8988T (cell line): ENCODE measurements around the gene MTIF3.

ENCODE experiments used
- DNase-seq: peaks from one replicate; pipeline ENCODE4 v3.0.0; 2011

MTIF3 gene, protein sequence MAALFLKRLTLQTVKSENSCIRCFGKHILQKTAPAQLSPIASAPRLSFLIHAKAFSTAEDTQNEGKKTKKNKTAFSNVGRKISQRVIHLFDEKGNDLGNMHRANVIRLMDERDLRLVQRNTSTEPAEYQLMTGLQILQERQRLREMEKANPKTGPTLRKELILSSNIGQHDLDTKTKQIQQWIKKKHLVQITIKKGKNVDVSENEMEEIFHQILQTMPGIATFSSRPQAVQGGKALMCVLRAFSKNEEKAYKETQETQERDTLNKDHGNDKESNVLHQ

DNA sequence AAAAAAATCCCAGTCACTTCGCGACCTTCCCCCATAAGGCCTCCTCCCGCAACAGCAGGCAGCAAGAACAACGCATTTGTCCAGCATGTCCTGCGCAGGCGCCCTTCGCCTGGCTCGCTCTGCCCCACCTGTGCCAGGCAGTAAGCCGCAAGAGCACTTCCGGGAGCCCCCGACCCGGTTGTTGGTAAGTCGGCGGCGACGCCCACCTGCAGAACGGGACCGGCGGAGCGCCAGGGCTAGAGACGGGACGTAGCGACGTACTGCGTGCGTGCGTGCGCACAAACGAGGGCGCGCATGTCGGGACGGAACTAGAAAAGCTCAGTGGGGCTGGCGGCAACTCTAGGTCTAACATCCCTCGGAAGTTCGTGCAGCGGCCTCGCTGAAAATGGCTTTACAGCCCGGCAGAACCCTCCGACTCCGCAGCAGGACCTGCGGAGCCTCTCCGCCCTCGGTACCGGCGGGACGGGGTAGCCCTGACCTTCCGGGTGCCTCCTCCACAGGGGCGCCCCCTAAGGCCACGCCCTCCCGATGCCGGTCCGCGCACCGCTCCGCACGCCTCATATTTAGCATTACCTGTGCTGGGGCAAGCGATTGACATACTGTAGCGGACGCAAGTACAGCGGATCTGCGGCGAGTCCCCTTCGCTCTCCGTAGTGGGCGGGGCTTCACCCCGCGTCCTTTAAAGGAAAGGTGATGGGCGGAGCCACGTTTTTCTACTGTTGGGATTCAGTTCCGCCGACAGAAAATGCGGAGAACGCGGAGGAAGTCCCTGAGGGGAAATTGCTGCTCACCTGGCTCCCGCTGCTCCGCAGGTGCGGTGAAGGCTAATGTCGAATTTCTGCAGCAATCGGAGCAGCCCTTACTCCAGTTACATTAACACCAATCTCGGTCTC lies at the start of gene MTIF3:
Gene MTIF3 (minus strand): TSS at position 629 of the 893 bp plus-strand sequence. CDS start 10,116 bp downstream, outside the sequence.
- peak; percentile 62 for DNase-seq

DNA sequence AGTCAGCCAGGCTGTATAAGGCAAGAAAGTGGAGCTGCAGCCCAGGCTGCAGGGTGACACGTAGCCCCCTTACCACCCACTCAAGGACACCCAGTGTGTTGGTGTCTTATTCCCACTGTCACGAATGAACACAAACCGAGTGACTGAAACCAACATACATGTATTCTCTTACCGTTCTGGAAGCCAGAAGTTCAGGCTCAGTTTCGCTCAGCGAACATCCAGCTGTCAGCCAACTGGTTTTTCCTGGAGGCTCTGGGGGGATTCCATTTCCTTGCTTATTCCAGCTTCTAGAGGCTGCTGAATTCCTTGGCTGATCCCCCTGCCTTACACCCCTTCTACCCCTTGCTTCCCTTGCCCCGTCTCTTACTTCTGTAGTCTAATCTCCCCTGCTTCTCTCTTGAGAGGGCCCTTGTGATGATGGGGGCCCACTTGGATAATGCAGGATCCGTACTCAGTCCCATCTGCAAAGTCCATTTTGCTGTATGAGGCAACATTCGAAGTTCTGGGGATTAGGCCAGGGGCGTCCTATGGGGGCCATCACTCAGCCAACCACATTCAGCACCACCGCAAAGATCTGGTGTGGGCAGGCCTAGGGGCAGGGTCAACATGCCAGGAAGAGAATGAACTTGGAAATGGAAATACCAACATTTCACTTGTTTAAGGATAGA lies 47.3 kb upstream of the MTIF3 start:
- no peak for DNase-seq

DNA sequence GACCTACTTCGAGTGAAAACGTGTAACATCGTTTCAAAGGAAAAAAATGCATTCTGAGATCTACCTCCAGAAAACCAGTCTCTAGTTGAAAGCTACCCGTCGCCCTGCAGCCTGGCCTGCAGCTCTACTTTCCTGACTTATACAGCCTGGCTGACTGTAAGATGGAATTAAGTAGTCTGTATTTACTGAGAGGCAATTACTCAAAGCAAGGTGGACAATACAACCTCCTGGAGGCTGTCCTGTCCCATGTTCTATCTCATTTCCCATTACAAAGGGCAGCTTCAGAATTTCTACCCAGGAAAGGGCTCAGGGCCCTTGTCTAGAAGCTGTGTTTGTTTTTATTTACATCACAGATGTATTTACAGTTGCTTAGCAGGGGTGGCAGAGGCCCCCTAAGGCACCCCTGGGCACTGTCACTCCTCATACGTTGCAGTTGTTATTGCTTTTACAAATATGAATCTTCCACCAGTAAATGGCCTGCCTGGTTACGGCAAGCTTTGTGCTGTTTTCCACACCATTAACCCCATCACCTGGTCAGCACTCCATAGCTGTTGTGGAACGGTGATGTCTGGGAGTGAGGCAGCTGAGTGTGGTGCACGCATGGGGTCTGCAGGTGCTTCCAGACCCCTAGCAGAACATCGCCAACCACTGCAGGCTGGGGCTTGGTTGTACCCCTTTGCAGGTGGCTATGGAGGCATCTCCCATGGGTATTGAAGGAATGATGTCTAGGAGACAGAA lies 46.3 kb upstream of the MTIF3 start:
- DNase-seq: no peak

DNA sequence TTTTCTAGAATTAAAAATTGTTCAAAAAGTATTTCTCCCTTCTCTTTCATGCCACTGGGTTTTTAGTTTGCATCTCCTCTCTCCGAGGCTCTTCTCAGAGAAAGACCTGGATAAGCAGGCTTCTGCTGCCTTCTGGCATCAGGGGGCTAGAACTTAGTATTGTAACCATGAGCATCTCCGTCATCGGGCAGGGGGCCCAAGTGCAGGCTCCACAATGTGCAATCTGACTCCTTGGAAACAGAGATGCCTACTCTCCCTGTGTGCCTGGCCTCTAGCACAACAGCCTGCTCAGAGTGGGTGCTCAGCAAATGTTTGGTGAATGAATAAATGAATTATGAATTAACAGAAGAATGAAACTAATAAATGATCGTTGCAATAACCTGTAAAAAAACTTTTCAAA lies 45.6 kb upstream of the MTIF3 start:
- DNase-seq: no peak

DNA sequence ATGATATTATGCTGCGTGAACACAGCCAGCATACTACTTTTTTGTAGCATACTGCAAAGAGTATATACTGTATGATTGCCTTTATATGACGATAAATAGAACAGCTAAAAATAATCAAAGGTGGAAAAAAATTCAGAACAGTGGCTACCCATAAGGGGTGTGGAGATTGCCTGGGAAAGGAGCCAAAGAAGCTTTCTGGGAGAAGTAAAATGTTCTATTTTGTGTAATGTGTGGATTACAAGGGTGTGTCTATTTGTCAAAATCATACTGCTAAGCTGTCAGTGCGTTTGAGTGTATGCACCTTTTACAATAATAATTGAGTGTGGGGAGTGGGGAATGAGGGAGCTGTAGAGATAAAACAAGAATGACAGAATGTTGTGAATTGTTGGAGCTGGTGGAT lies 45.2 kb upstream of the MTIF3 start:
- no peak for DNase-seq

DNA sequence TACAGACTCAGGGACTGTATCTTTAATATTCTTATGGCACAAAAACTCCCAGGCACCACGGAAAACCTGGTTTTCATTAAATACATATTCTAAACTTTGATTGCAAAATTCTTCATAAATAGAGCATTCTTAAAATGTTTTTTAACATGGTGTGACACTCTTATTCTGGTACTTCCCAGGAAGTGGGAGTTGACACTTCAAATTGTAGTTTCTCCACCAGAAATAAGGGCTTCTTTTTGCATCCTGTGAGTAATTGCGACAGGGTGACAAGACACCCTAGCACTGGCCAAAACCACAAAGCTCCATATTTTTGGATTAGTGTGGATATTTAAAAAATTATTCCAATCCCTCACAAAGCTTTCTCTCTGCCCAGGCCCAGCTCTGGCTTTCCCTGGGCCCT lies 43.6 kb upstream of the MTIF3 start:
- DNase-seq: no peak

DNA sequence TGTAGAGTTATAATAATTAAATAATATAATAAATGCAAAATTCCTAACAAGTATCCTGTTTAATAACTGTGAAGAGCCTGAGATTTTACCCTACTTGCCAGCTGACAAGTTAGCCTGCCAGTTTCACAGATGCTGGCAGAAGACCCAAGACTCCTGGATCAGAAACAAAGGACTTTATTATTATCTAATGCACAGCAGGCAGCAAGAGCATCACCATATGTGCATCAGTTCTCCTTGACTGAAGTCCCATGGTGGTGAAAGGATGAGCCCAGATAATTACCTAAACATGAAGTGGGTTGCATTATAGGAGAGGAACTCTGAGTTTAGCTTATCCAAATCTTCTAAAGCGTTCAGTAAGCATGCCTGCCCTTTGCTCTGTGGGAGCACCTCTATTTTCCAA lies 39.1 kb upstream of the MTIF3 start:
- no peak for DNase-seq

DNA sequence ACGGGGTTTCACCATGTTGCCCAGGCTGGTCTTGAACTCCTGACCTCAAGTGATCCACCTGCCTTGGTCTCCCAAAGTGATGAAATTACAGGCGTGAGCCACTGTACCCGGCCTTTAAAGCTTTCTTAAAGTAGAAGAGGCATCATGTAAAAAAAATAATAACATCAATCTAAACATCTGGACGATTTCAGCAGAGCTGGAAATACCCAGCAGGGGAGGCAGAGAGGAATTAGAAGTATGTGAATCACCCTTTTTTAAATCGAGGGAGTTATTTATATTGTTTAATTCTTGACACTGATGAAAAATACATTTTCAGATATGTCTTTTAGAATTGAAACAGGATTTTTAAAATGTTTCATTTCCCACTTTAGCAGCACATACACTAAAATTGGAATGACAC lies 37.4 kb upstream of the MTIF3 start:
- DNase-seq: no peak

DNA sequence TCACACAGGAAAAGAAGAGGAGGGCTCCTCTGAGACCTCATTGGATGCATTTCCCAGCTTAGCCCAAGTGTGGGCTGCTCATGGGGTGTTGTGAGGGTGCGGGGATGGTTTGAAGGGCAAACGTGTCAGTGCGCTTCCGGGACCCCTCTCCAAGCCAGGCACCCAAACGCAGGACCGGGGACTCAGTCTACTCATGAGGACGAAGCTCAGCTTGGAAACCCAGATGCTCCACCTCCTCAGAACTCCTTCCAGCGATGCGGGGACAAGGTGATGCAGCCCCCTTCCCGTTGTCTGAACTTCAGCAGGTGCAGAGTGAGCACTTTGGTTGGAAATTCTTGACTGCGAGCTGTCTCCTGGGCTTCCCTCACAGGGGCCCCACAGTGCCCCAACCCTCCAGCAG lies 33.1 kb upstream of the MTIF3 start:
- no peak for DNase-seq

DNA sequence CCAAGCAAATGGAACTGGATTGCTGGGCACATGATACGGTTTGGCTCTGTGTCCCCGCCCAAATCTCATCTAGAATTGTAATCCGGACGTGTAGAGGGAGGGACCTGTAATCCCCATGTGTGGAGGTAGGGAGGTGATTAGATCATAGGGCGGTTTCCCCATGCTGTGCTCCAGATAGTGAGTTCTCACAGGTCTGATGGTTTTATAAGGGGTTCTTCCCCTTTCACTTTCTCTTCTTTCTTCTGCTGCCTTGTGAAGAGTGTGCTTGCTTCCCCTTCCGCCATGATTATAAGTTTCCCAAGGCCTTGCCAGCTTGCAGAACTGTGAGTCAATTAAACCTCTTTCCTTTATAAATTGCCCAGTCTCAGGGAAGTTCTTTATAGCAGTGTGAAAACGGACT lies 32.6 kb upstream of the MTIF3 start:
- no peak for DNase-seq

DNA sequence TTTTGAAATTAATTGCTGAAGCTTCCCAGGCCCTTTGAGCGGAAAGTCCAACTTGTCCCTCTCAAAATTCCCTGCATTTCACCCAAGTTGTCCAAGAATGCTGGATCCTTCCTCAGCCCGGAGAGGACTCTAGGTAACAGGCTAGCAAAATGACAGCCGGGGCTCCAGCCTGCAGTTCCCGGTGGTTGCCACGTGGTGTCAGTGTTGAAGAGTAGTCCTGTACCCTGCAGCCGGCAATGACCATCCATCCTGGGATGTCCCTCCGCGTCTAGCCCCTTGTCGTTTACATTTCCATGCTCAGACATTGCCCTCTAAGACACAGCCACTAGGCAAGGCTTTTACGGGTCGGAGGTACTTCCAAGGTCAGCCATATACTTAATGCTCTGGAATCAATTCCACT lies 31.4 kb upstream of the MTIF3 start:
- DNase-seq: peak; percentile 57

DNA sequence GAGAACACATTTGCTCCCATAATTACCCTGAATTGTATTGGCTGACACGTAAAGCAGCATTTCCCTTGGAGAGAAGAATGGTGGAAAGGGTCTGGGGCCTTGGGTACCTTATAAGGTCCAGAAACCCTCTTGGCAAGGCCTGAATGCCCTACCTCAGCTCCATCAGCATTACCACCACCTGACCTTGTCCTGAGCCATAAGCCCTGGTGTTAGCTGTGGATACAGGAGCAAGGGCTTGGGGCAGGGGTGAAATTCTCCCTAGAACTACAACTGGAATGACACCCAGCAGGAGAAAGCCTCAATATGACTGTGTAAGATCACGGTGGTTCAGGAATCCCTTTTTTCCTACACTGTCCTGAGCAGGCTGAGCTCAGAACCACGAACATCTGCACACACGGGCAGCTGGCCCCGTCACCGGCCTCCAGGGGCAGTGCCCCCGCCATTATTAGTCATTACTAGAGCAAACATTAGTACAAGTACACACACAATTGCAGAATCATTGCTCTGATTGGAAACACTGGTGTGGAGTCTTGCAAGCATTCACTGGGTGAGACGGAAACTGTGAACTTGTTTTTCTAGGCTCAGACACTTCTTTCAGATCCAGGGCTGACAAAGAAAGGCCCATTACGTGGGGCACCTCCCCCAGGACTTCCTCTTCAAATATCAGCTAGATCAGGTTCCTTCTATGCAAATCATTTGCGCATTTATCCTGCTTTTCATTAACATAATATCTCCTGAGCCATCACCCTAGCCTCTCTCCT lies 26.8 kb upstream of the MTIF3 start:
- DNase-seq: no peak

DNA sequence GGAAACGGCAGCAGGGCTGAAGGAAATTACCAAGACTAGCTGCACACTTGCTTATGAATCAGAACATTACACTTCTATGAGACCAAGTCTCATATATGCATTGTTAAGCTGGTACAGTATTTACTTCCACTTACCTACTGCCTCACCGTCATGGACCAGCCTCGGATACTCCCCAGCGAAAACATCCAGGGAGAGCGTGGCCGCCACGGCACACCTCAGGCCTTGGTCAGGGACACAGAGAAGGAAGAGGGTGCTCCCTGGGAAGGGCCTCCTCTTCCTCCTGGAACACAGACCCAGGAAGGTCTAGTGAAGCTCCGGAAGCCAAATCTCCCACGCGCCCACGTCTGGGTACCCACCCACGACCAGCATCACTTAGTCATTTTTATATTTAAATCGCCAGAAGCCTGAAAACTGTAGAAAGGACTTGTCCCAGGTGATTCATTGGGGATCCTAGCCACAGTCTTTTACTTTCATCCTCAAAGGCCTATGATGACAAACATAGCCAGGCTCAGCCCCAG lies 24.4 kb upstream of the MTIF3 start:
- no peak for DNase-seq

DNA sequence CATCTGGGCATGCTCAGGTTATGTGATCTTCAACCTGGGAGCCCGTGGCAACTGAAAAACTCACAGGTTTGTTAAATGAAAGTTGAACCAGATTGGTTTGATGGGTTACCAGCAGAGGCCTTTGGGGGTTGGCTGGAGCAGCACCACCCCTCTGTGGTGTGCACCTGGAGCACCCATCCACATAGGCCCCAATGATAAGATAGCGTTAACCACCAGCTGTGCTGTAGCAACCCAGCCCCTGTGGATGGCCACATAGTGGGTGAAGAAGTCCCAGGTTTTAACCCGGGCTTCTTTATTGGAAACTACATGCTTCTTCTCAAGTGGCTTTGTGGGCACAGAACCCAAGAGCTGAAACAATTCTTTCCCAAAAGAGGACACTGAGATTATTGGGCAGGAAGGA lies 22.6 kb upstream of the MTIF3 start:
- DNase-seq: no peak

DNA sequence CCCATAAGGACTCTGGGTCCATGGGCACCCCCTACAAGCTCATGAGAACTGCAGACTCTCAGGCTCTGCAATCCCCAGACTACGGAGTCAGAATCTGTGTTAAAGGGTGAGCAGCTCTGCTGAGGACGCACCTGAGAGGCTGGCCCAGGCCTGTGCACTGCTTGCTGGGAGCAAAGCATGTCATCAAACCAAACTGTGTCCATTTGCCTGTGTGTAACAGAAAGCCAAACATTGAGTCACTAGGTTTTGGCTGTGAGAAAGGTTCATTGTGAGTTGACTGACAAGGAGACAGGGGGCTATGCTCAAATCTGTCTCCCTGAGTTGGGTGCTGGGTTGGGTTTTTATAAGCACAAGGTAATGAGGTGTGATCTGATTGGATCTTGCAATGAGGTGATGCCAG lies 22.1 kb upstream of the MTIF3 start:
- no peak for DNase-seq

DNA sequence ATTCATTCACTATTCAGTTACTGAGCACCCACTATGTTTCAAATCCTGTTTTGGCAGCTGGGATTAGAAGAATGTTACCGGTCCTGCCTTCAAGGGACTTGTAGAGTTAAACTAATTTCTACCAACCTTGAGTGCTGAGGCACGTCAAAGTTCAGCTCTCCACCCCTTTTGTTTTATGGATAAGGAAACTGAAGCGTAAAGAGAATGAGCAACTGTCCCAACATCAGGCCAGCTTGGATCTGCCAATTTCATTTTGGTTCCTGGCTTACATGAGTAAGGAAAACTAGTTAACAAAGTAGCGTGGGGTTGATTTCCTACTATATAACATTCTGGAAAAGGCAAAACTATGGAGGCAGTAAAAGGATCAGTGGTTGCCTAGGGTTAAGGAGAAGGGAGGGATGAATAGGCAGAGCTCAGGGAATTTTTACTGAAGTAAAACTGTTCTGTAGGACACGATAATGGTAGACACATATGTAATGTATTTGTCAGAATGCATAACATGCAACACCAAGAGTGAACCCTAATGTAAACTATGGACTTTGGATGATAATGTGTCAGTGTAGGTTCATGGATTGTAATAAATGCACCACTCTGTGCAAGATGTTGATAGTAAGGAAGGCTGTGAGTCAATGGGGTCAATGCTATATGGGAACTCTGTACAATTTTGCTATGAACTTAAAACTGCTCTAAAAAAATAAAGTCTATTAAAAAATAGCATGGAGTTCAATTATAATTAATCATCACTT lies 19.9 kb upstream of the MTIF3 start:
- DNase-seq: no peak

DNA sequence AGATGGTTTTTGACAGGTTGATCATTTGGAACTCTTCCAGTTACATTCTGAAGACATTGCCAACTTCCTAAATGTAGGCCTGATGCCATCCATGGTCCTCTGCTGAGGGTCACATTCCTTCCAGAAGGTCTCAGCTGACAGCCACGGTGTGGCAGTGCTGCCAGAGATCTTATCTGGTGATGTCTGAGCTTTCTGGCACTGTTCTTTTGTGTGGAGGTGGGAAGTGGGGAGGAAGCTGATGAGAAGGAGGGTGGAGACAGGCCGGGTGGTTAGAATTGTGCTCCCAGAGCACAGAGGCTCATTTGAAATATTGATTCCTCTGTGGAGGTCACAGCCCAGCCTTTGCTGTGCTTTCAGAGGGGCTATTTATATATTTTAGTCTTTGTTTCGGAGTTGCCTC lies 16.1 kb upstream of the MTIF3 start:
- no peak for DNase-seq

DNA sequence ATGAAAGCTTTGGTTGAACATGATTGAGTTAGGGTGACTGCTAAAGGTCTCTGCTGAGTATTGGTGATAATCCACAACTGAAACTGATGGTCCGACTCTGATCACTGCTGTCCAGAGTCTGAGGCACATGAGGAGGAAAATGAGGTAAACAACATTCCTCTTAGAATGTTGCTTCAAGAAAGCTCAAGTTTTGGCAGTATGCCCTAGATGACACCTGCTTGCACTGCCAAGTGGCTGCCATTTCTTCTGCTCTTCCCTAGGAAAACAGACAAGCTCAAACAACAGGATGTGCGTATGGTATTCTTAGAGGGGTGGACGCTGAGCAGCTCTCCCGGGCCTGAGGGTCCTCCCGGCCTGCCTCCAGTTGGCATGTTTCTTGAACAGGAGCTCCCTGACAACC lies 15.2 kb upstream of the MTIF3 start:
- no peak for DNase-seq

DNA sequence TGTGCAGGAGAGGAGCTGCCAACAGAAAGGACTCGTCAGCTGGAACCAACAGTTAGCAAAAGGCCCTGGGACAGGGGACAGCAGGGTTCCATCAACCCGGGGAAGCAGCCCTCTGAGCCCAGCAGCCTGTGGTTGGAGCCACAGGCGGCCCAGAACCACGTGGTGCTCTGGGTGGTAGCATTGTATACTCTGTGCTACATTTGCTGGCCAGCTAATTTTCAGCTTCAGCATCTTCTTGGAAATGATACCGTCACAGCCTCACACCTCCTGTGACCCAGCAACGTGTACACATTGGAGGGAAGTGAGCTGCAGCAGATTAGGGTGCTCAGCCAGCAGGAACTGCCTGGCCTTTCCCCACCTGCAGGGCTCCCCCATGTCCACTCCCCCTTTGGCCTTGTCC lies 13.1 kb upstream of the MTIF3 start:
- DNase-seq: no peak

DNA sequence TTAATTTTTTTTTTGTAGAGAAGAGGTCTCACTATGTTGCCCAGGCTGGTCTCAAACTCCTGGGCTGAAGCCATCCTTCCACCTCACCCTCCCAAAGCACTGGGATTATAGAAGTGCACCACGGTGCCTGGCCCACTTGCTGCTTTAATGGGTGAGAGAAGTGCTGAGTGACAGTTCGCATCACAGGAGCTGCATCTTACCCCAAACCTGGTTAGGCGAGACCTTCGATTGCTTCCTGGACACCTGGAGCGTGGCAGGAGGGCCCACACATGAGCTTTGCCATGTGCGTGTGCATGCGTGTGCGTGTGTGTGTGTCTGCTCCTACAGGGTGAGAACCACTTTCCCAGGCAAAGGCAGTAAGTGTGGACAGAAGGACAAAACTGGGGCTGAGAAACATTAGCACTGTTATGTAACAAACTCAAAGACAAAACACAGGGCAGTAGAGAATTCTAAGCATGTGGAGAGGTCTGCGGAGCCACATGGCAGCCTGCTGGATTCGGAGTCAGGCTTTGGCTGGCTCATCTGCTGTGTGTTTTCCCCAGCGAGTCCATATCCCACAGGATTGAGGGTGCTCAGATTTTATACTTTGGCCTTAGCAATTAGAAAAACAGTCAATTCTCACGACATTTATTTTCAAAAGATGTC lies 11.7 kb upstream of the MTIF3 start:
- no peak for DNase-seq

DNA sequence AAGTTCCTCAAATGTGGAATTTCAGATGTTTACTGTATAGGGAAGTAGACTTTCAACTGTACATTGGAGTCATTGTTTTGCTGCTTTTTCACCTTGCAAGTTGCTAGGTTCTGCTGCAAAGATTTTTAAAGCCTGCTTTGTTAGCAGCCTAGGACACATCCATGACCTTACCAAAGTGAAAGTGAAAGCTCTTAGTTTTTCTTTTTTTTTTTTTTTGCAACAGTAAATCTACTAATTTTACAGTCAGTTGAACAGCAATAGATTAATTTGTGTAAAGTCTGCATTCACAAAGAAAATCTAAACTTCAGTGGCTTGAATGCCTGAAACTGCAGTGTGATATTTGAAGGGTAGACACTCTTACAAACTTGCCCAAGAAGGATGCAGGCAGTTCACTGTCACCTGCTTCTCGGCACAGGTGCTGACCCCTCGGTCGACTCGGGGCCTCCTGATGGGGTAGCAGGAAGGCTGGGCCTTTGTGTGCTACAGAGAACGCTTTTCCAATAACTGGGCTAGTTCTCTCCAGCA lies 5.0 kb upstream of the MTIF3 start:
- no peak for DNase-seq
